Measurements from ENCODE around the gene CDK8. TPM values are rescaled to one million over a fixed set of nuclear protein-coding genes. Genes with fewer than 3 reads are reported as not detected.

Gene CDK8
- polyA plus RNA-seq, 3 donors: 3.0 to 10.9 (median 3.3) TPM

DNA sequence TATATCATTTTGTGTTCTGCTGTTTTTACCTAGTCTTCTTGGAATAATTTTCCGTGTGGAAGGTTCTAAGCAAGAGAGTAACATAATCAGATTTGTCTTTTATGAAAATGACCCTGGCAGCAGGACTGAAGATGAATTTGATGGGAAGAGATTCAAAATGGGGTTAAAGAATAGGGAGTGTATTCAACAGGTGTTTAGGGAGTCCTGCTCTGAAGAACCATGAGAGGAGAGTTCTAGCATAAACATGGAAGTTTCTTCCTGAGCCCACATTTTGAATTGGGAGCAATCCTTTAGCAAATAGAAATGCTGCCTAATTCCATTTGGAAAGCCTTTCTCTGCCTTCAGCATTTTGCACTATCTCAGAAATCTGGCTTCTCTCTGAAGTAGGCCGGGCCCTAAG lies 127.0 kb downstream of the CDK8 start:
- no peaks in the 10 kb centered on the region for H4K20me1 ChIP-seq (ENCODE audit: insufficient read depth, low read length)
- no peaks in the 10 kb centered on the region for H3K4me1 ChIP-seq (ENCODE audit: control insufficient read depth in 1 of 2, insufficient read depth in 2 of 2, low read length in 2 of 2)
- no peaks in the 10 kb centered on the region for H3K9me3 Mint-ChIP-seq
- no peak overlapping the region for H3K27ac ChIP-seq (ENCODE audit: low read depth in 1 of 2, low read length in 2 of 2)
- H2AFZ ChIP-seq (ENCODE audit: insufficient read depth, low read depth, low read length, poor library complexity, severe bottlenecking): no peak overlapping the region
- H3K36me3 Mint-ChIP-seq: peaks cover 4 to 5% of the 10 kb centered on the region in 2 donors
- H3K36me3 ChIP-seq (replicated peaks in 1 of 2; ENCODE audit: control insufficient read depth in 1 of 2, insufficient read depth in 2 of 2, low read length in 2 of 2): peaks cover 2 to 5% of the 10 kb centered on the region in 2 donors
- no peaks in the 10 kb centered on the region for H3K27me3 ChIP-seq (ENCODE audit: control insufficient read depth in 2 of 2, insufficient read depth in 2 of 2, low read length in 2 of 2)
- intact Hi-C loops (cut with micrococcal nuclease): no loop called here
- no peak for DNase-seq
- no peak overlapping the region for H3K9ac ChIP-seq (ENCODE audit: insufficient read depth, low read length, poor library complexity, severe bottlenecking)
- H3K4me3 Mint-ChIP-seq: no peak overlapping the region
- whole genome bisulfite sequencing (ENCODE audit: insufficient coverage): 100% methylated on average over 1 of the region's 2 CpGs
- no peak overlapping the region for H3K4me3 ChIP-seq (replicated peaks in 1 of 3; ENCODE audit: low read depth in 2 of 3, low read length in 3 of 3)
- no peaks in the 10 kb centered on the region for H3K27me3 Mint-ChIP-seq (ENCODE audit: low read depth in 3 of 3)
- H3K27ac Mint-ChIP-seq: no peak overlapping the region
- peaks cover 1% of the 10 kb centered on the region for H3K4me1 Mint-ChIP-seq
- H3K79me2 ChIP-seq (ENCODE audit: insufficient read depth, low read length): no peaks in the 10 kb centered on the region
- no peak overlapping the region for H3K4me2 ChIP-seq (replicated peaks; ENCODE audit: extremely low read depth, low read length, poor library complexity, severe bottlenecking)
- TF ChIP-seq, protein P1, sequence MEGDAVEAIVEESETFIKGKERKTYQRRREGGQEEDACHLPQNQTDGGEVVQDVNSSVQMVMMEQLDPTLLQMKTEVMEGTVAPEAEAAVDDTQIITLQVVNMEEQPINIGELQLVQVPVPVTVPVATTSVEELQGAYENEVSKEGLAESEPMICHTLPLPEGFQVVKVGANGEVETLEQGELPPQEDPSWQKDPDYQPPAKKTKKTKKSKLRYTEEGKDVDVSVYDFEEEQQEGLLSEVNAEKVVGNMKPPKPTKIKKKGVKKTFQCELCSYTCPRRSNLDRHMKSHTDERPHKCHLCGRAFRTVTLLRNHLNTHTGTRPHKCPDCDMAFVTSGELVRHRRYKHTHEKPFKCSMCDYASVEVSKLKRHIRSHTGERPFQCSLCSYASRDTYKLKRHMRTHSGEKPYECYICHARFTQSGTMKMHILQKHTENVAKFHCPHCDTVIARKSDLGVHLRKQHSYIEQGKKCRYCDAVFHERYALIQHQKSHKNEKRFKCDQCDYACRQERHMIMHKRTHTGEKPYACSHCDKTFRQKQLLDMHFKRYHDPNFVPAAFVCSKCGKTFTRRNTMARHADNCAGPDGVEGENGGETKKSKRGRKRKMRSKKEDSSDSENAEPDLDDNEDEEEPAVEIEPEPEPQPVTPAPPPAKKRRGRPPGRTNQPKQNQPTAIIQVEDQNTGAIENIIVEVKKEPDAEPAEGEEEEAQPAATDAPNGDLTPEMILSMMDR (IDR thresholded peaks at IDR 0.05): no peak
- H3K9me3 ChIP-seq (replicated peaks in 1 of 2; ENCODE audit: control insufficient read depth in 1 of 2, insufficient read depth in 1 of 2, low read length in 2 of 2): no peaks in the 10 kb centered on the region

GRCh38 chr13:26382366-26382765 lies 128.4 kb downstream of the CDK8 start:
- no peak for DNase-seq
- Histone ChIP-seq H3K9me3 (replicated peaks in 1 of 2; ENCODE audit: control insufficient read depth in 1 of 2, insufficient read depth in 1 of 2, low read length in 2 of 2) (no peaks in the 10 kb centered on the region), H3K4me2 (replicated peaks; ENCODE audit: extremely low read depth, low read length, poor library complexity, severe bottlenecking) (no peak overlapping the region), H3K9ac (ENCODE audit: insufficient read depth, low read length, poor library complexity, severe bottlenecking) (no peak overlapping the region), H3K4me3 (replicated peaks in 1 of 3; ENCODE audit: low read depth in 2 of 3, low read length in 3 of 3) (no peak overlapping the region), H3K27ac (ENCODE audit: low read depth in 1 of 2, low read length in 2 of 2) (no peak overlapping the region), H3K4me1 (ENCODE audit: control insufficient read depth in 1 of 2, insufficient read depth in 2 of 2, low read length in 2 of 2) (no peaks in the 10 kb centered on the region), H3K36me3 (replicated peaks in 1 of 2; ENCODE audit: control insufficient read depth in 1 of 2, insufficient read depth in 2 of 2, low read length in 2 of 2) (peaks cover 6 to 20% of the 10 kb centered on the region in 2 donors), H2AFZ (ENCODE audit: insufficient read depth, low read depth, low read length, poor library complexity, severe bottlenecking) (no peak overlapping the region), H3K79me2 (ENCODE audit: insufficient read depth, low read length) (no peaks in the 10 kb centered on the region), H3K27me3 (ENCODE audit: control insufficient read depth in 2 of 2, insufficient read depth in 2 of 2, low read length in 2 of 2) (no peaks in the 10 kb centered on the region), H4K20me1 (ENCODE audit: insufficient read depth, low read length) (no peaks in the 10 kb centered on the region)
- Mint-ChIP-seq H3K27ac (no peak overlapping the region), H3K4me1 (no peaks in the 10 kb centered on the region), H3K27me3 (ENCODE audit: low read depth in 3 of 3) (no peaks in the 10 kb centered on the region), H3K9me3 (no peaks in the 10 kb centered on the region), H3K4me3 (no peak overlapping the region), H3K36me3 (peaks cover 17 to 18% of the 10 kb centered on the region in 2 donors)
- intact Hi-C loops (cut with micrococcal nuclease): no loop called here
- TF ChIP-seq, protein P1 (IDR thresholded peaks at IDR 0.05): no peak
- WGBS (ENCODE audit: insufficient coverage): no CpG with 5 or more reads among the region's 2 CpGs
